ENCODE measurements around the gene CNKSR2.

- TF ChIP-seq POLR2A (IDR thresholded peaks at IDR 0.05; ENCODE audit: low read depth, low read length), result no peak
- TF ChIP-seq TAF1 (IDR thresholded peaks at IDR 0.05; ENCODE audit: borderline replicate concordance, low read depth, low read length), result no peak
- no peak for TF ChIP-seq POLR2AphosphoS5 (IDR thresholded peaks at IDR 0.05; ENCODE audit: low read depth, low read length)
These were observed 24.2 kb downstream of the CNKSR2 start for GRCh38 chrX:21398426-21398825.
